Activated T-helper 9 cell treated with anti-CD3 and anti-CD28 coated beads, Interleukin-2, amount 50 U/mL, for 16 hours (primary cell): Measurements from ENCODE around the gene TEDDM1.
"Not testable (repeated sequence)": the region's sequence is repeated elsewhere in the genome, so short reads cannot be mapped to it uniquely, and the experiment has no call there.

Source experiments
- DNase-seq: peaks from one replicate; pipeline ENCODE4 v3.0.0-alpha.2; 2020; ENCODE audit warnings: low read depth

Gene TEDDM1, protein sequence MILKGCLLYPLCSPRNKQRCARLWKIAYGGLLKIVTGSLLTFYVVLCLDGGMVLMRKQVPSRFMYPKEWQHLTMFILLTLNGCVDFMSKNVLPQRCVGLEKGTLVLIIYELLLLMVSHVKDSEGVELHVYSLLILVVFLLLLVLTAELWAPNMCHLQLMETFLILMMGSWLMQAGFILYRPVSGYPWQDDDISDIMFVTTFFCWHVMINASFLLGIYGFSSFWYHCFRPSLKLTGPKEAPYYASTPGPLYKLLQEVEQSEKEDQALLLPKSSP

DNA sequence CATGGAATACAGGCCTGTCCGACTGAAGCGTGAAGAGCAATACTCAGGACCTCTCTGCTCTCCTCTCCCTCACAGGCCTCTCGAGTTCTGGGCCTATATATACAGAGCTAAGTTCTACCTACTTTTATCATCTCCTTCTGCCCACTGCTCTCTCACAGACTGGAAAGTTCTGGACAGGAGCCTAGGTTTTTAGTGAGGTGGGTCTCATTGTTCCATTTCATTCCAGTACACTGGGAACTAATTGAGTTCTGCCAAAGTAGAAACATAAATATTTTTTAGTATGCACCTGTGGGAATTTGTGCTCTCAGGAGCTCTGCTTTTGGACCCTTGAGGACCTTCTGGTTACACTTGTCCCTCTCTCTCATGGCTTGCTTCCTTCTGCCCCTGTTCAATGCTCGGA is at the start of gene TEDDM1:
TEDDM1 (minus strand) TSS at position 101 of the 400 bp plus-strand sequence. CDS start 182 bp downstream, outside the sequence.
- DNase-seq, result no peak

DNA sequence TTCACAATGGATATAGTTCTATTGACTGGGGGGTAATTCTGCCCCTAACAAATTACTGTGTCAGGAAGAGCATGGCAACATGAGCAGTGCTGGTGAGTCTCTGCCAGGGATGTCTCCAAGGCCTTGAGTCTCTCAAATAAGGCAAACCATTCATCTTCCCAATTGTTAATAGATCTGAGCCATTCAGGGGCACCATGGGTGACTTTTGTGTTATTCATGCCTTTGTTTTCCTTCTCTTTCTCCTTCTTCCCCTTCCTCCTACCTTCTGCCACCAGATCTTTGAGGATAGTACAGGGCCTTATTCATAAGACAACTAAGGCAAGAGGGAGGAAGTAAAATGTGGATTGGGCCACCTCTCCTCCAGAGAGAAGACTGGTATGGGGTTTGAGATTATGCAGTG is 49.6 kb upstream of the TEDDM1 start, which contains the start of gene RGSL1:
RGSL1 (plus strand) TSS at position 60 of the 400 bp plus-strand sequence; CDS start at position 80, 20 bp downstream.
- no peak for DNase-seq

DNA sequence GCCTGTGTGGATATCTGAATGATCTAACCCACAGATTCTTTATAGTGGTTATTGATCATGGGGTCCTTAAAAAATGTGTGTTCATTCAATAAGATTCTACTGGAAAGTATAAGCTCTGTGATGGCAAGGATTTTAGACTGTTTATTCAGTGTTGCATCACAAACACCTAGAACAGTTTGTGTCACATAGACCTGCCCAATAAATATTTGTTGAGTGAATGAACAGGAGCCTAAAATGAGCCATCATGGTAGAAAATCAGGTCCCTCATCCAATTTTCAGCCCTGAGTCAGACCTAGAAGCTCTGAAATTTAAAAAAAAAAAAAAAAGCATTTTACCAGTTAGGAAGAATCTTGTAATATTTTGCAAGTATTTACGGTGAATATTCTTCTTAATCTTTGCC is 47.2 kb upstream of the TEDDM1 start:
- DNase-seq, result no peak

DNA sequence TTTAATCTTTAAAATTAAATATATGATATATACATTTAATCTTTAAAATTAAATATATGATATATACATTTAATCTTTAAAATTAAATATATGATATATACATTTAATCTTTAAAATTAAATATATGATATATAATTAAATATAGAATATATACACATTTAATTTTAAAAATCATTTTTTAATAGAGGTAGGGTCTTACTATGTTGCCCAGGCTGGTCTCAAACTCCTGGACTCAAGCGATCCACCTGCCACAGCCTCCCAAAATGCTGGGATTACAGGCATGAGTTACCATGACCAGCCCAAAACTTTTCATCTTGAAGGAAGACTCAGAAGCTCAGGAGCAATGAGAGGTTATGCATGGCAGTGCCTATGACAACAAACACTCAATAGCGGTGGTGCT is 46.7 kb upstream of the TEDDM1 start:
- DNase-seq, result not testable (repeated sequence)

DNA sequence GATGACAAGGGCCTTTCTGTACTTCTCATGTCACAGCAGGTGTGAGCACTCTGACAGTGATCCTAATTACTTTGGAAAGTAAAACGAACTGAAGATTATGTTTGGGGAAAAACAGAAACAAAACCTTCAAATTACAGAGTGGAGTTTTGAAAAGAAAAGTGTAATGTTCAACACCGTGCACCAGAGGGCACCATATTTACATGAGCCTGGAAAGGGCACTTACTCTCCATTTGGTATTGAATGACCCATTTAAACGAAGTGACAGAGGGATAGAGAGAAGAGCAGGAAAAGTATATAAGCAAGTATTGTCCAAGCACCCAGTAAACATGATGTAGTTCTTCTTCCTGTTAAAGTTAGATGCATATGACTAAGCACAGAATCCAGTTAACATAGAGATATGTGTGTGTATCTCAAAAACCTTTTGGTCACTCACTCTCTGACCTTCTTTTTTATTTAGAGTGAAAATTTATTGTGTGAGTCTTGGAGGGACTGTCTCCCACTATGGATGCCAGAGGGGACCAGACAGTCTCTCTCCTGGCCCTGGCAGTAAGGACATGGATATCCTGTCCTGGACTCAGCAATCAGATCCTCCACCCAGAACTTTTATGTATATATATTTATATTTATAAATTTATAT is 45.7 kb upstream of the TEDDM1 start:
- DNase-seq, result no peak

DNA sequence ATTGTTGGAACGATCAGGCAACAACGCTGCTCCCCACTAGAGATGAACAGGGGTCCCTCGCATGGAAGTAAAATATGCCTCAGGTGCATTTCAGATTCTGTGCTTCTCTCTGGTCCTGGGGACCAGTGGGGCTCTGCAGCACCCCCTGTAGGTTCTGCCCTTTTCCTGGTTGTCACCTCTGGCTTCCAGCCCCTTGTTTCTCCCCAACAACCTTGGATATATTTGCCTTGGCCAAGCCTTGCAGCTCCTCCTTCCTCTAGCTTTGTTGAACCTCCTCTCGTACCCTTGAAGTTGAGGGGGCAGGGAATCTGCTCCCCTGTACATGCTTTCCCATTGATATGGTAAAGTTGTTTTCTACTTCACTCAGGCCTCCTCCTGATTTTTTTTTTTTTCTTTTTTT is 44.0 kb upstream of the TEDDM1 start:
- DNase-seq, result no peak

DNA sequence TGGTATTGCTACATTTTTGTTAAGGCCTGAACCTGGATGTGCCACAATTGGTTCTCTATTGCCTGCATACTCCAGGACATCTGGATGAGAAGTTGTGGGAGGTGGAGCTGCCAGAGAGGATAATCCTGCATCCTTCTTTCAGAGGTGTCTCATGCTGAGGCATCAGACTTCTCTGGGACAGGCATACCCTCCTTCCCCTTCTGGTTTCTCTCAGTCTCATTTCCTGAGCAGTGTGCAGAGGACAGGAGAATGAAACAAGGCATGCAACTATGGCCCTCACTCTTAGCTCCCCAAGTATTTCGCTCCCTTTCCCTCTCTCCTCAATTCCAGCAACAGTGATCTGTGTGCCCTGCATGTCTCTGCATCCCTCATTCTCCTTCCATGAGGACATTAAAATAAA is 41.9 kb upstream of the TEDDM1 start:
- no peak for DNase-seq

DNA sequence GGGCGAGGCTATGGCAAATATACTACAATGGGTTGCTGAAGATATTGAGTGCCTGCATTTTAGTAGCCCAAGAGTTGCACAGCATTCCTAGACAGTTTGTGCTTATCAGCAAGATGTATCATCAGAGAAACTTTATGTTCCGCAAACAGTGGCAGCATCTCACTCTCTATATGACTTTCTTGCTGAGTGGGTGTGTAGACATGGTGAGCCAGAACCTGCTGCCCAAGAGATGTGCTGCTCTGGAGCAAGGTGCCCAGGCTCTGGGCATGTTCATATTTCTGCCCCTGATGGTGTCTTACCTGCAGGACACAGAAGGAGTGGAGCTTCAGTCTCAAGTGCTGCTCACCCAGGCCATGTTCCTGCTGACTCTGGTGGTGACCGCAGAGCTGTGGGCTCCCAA is 41.3 kb upstream of the TEDDM1 start:
- no peak for DNase-seq

DNA sequence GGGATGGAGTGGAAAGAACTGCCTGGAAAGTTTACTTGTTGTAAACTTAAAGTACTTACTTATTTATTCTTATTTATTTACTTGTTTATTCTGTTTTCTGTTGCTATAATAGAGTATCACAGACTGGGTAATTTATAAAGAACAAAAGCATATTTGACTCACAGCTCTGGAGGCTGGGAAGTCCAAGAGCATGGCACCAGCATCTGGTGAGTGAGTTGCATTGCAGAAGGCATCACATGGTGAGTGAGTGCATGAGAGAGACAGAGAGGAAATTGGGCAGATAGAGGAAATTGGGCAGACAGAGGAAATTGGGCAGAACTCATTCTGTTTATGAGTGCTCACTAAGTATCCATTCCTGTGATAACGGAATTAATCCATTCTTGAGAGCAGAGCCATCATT is 37.9 kb upstream of the TEDDM1 start:
- no peak for DNase-seq

DNA sequence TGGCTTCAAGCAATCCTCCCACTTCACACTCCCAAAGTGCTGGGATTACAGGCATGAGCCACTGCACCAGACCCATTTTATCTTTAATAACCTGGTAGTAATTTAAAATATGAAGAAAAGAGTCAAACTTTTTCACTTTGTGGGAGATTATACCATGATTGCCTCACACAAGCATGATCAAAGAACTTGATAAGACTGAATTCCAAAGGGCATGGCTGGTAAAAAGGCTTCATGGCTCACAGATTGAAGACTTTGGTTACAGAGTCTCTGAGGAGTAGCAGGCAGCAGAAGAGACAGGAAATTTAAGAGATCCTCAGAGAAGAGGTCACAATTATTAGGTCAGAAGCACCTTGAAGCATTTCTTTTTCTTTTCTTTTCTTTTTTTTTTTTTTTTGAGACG is 33.1 kb upstream of the TEDDM1 start:
- DNase-seq, result no peak

DNA sequence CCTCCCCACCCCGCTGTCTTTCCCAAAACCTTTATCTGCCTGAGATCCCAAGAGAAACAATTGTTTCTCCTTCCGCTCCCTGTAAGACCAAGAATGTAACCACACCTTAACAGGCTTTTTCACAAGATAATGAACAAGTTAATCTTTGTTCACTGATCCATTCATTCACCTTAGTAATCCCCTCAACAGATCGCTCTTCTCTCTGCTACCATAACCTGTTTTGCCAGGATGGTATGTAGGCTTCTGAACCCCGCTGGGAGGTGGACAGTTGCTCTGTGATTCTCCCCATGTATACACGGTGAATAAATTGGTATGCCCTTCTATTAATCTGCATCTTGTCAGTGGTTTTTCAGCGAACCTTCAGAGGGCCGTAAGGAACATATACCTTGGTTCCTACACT is 30.8 kb upstream of the TEDDM1 start:
- no peak for DNase-seq

DNA sequence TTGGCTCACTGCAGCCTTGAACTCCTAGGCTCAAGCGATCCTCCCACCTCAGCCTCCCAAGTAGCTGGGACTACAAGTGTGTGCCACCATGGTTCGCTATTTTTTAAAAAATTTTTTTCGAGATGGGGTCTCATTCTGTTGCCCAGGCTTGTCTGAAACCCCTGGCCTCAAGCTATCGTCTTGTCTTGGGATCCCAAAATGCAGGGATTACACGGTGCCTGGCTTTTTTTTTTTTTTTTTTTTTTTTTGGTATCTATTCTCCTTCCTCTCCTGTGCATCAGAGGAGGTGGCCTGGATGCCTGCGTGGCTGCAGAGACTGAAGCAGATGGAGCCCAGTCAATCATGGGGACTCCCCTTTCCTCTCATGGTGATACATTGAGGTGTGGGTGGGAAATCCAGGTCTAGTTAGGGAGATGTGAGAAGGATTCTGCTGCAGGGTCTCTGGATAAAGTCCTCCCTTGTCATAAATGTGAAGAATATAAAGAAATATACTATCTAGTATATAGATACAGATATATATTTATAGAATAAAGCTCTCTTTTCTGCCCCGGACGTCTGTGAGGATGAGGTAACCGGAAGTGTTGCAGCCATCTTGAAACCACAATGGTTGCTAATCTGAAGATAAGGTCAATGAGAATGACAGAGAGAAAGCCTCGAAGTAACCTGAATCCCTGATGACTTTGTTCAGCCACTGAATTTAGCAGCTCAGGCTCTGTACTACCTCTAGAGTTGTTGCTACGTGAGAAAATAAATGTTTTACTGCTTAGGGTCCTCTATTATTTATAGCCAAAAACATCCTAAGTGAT is 30.0 kb upstream of the TEDDM1 start:
- DNase-seq, result no peak

DNA sequence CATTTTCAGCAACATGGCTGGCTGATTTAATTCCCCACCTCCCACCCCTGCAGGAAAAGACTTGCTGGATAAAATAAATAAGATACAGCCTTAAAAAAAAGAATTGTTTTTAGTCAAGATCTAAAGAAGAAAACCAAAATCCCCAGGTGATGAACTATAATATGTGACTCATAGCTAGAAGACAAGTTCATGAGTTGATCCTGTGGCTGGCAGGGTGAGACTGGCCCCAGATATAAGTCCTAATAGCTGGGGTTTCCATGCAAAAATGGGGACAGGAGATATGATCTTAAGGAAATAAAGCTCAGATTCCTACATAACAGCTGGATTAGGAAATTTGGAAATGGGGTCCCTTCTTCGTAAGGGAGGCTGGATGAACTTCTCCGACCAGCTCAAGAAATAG is 27.6 kb upstream of the TEDDM1 start:
- DNase-seq, result no peak

DNA sequence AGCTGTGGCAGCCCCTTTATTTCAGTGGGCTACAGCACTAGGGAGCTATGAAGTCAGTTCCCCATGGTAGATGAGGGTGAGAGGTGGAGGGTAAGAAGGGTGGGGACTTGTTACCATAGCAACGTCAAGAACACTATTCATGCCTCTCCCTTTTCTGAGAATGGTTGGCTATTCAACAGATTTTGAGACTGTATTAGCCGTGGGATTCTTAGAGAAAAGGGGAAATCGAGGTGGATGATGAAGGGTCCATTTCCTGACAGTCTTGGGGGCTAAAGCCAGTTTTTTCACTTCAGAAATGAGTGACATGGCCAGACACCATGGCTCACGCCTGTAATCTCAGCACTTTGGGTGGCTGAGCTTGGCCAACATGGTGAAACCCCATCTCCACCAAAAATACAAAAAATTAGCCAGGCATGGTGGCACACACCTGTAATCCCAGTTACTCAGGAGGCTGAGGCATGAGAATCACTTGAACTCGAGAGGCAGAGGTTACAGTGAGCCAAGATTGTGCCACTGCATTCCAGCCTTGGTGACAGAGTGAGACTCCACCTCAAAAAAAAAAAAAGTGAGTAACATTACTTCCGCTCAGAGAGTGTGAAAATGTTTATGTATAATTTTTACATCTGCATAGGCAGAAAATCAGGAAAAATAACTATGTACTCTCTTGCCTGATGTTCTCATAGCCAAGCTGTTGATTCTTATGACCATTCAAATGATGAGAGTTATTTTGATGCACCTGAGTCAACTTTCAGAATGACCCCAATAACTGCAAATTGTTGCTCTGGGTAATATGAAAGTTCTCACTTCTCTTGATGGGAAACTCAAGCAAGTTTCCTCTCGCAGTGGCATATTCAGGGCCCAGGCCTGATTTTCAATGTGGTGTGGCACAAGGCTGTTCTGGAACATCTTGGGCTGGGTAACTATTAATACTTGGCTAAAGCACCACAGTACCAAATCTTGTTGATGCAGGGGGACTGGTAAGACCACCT is 26.3 kb upstream of the TEDDM1 start:
- no peak for DNase-seq

DNA sequence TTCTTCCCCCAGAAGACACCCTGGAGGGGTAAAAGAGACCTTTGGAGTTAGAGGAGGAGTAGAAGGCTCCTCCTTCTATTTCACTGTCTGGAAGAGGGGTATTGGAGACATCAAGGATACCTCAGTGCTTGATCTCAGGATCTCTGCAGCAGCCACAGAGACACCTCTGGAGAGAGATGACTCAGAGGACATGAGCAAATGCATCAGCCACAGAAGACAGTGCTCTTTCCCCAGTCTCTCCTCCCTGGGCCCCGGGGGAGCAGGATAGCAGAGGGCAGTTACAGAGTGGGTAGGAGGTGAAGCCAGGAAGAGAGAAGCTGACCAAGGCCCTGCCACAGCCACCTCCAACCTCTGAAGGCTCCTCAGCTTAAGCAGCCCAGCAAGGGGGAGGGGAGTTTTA is 15.3 kb upstream of the TEDDM1 start:
- no peak for DNase-seq

DNA sequence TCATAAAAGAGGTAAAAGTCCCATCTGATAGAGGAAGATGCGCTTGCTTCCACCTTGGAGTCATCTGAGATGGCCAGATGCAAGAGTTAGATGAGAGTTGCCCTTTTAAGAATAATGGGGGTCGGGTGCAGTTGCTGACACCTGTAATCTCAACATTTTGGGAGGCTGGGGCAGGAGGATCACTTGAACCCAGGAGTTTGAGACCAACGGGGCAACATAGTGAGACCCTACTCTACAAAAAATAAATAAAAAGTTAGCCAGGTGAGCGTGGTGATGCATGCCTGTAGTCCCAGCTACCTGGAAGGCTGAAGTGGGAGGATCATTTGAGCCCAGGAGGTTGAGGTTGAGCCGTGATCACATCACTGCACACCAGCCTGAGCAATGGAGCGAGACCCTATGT is 13.5 kb upstream of the TEDDM1 start:
- DNase-seq, result no peak

DNA sequence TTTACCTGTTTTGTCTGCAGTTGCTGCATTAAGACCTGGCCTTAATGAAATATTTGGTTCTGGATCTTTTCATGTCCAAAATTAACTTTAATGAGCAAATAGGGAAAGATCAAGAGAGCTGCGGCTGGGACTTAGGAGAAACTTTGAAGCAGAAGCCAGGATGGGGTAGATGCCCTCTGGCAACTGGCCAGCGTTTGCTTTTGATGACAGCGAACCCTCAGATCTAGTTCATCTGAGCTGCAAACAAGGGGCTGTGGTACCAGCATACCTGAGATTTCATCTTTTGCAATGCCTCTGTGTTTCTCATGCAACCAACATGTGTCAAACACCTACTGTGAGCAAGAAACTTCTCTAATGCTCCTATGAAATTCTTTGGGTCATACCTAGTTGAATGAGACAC is 13.0 kb upstream of the TEDDM1 start:
- DNase-seq, result no peak

DNA sequence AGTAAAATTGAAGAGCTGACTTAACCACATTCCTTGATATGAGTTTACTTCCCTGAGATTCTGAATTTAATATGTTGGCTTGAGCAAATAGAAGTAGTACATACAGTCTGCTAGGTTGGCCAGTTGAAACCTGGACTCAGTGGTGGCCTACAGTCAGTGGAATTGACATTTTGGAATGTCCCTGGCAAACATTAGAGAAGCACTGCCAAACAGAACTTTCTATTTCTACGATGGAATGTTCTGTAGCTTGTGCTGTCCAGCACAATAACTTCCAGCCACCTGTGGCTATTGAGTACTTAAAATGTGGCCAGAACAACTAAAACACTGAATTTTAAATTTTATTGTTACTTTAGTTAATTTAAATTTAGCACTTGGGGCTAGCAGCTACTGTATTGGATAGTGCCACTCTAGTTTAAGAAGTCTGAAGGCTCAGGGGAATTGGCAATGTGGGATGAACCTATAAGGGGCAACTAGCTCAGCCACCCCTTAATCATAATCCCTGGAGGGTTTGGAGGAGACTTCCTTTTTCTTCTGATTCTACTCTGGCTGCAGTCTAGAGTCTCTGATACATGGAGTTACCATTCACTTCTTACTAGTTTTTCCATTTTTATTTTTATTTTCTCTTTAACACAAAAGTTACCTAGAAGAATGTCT is 10.3 kb upstream of the TEDDM1 start:
- no peak for DNase-seq

DNA sequence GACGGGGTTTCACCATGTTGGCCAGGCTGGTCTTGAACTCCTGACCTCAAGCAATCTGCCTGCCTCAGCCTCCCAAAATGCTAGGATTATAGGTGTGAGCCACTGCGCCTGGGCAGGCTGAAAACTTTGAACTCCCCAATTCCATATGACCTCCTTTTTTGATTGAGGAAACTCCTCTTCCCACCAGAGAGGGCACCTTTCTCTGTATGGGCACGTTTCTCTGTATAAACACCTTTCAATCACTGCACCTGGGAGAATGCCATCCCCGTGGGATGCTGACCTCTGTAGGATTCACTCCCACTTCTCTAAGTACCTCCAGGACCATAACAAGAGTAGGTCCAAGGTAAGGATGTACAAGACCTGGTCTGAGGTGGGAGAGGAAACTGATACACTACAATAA is 9.7 kb upstream of the TEDDM1 start:
- no peak for DNase-seq

DNA sequence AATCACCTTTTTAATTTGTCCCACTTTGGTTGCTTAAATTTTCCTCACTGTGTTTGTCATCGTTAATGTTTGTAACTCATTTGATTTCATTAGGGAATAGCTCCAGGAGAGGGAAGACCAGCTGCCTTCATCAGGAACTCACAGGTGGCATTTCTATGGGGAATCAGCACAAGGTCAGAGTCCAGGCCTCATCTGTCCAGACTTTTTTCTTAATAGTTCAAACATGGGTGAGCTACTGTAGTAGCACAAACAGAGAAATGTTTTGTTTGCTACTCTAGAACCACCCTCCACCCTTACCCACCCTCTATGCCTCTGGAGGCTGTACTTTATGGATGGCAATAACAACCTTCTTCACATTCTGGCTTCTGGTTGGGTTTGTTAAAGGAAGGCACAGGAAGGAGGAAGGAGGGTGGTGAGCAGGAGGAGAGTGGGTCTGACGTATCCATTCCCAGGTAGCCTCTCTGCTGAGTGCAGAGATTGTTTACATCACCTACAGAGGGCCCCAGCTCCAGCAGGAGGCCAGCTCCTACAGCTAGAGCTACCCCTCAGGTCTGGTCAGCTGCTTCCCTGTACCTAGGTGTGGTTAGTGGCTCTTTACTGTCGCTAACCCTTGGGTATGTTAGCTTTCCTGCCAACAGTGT is 8.1 kb upstream of the TEDDM1 start:
- no peak for DNase-seq

DNA sequence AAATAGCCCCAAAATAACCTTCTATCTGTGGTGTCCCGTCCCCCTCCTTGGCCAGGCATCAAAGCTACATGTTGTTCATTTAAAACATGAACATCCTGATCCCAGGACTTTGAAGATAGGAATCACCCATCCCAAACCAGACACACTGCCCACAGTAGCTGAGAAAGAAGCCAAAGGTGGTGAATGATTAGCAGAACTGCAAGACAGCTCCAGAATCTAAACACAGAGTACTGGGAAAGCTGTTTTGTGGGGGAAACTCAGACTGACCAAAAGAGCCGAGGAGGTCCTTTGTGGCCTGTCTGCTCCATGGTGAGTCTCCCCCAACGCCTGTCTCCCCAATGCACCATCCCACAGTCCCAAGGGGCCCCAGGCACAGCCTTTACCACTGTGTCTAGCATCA is 7.3 kb upstream of the TEDDM1 start:
- no peak for DNase-seq
